Measurements from ENCODE around the gene RASSF7. TPM values are rescaled to one million over a fixed set of nuclear protein-coding genes. Genes with fewer than 3 reads are reported as not detected.

The RASSF7 gene
- total RNA-seq, 1 experiment from 2014 or later = 36.2 TPM

- peak overlapping the region; percentile 79 for H3K4me2 ChIP-seq
- CTCF ChIA-PET = interaction anchor here (0.5 kb wide), 1 partner anchor 1272 kb away, joined by 9 read pairs; no protein-coding TSS in a partner anchor
- peaks cover 10% of the 10 kb centered on the region; the same call in 1 of the 2 replicates for H3K79me2 ChIP-seq (ENCODE audit: low read depth)
- no TSS peak for BruUV-seq (replicated peaks)
- no peaks in the 10 kb centered on the region; the same call in 1 of the 2 replicates for H4K20me1 ChIP-seq (ENCODE audit: insufficient read depth)
- peaks cover 11% of the 10 kb centered on the region; the same call in 1 of the 2 replicates for H3F3A ChIP-seq (ENCODE audit: insufficient read depth, low read depth)
- H3K9me3 ChIP-seq (ENCODE audit: insufficient read depth, low read depth) = no peaks in the 10 kb centered on the region
- DNase-seq = peak in 1 of 2 experiments; percentile 51
- H3K27ac ChIP-seq = no peak overlapping the region; the same call in 1 of the 2 replicates
- TF ChIP-seq CTCF (conservative IDR thresholded peaks at IDR 0.05) (no peak), EZH2 (IDR thresholded peaks at IDR 0.05; ENCODE audit: low read depth) (no peak)
- H3K4me1 ChIP-seq (replicated peaks; ENCODE audit: insufficient read depth) = no peaks in the 10 kb centered on the region
- intact Hi-C loops (cut with micrococcal nuclease; ENCODE audit: unreplicated experiment) = loop anchor here (10.0 kb wide), 1 partner anchor 165 kb away; no protein-coding TSS in a partner anchor
- H3K9me2 ChIP-seq (ENCODE audit: insufficient read depth) = no peaks in the 10 kb centered on the region
- POLR2A ChIA-PET (ENCODE audit: unreplicated experiment) = interaction anchor here (0.6 to 0.7 kb wide), 3 partner anchors 15 to 274 kb away, joined by 3 to 7 read pairs (median 7); no protein-coding TSS in a partner anchor
- H3K27me3 ChIP-seq (ENCODE audit: insufficient read depth, low read depth) = no peaks in the 10 kb centered on the region
- H2AFZ ChIP-seq = peak overlapping the region; percentile 64; the same call in 1 of the 2 replicates
- peak overlapping the region; percentile 59 for H3K4me3 ChIP-seq
- H3K36me3 ChIP-seq (ENCODE audit: low read depth) = no peaks in the 10 kb centered on the region
Observed at GRCh38 chr11:559712-560304, 962 bp upstream of the RASSF7 start.

- Histone ChIP-seq H3K4me3 (peak overlapping the region; percentile 68), H3K79me2 (ENCODE audit: low read depth) (peaks cover 10% of the 10 kb centered on the region; the same call in 1 of the 2 replicates), H3F3A (ENCODE audit: insufficient read depth, low read depth) (peaks cover 11% of the 10 kb centered on the region; the same call in 1 of the 2 replicates), H4K20me1 (ENCODE audit: insufficient read depth) (no peaks in the 10 kb centered on the region; the same call in 1 of the 2 replicates), H3K36me3 (ENCODE audit: low read depth) (no peaks in the 10 kb centered on the region), H3K27me3 (ENCODE audit: insufficient read depth, low read depth) (no peaks in the 10 kb centered on the region), H3K27ac (no peak overlapping the region), H2AFZ (peak overlapping the region; percentile 55; the same call in 1 of the 2 replicates), H3K4me1 (replicated peaks; ENCODE audit: insufficient read depth) (no peaks in the 10 kb centered on the region), H3K9me2 (ENCODE audit: insufficient read depth) (no peaks in the 10 kb centered on the region), H3K4me2 (peak overlapping the region; percentile 87), H3K9me3 (ENCODE audit: insufficient read depth, low read depth) (no peaks in the 10 kb centered on the region)
- ChIA-PET POLR2A (ENCODE audit: unreplicated experiment) (interaction anchor here (0.6 to 0.8 kb wide), 3 partner anchors 15 to 274 kb away, joined by 4 to 5 read pairs (median 4); partner anchors contain the start of gene PHRF1), CTCF (no interaction called here)
- TF ChIP-seq CTCF (conservative IDR thresholded peaks at IDR 0.05) (no peak), EZH2 (IDR thresholded peaks at IDR 0.05; ENCODE audit: low read depth) (no peak)
- DNase-seq = peak in 1 of 2 experiments; percentile 71
- no TSS peak for BruUV-seq (replicated peaks)
- intact Hi-C loops (cut with micrococcal nuclease; ENCODE audit: unreplicated experiment) = loop anchor here (10.0 kb wide), 1 partner anchor 163 kb away; no protein-coding TSS in a partner anchor
Observed at GRCh38 chr11:561148-562003, 606 bp downstream of the RASSF7 start.

- peak overlapping the region; percentile 68; the same call in 1 of the 2 replicates for H3K4me3 ChIP-seq
- POLR2A ChIA-PET (ENCODE audit: unreplicated experiment) = interaction anchor here (0.6 to 0.8 kb wide), 2 partner anchors 14 to 272 kb away, joined by 4 read pairs; partner anchors contain the start of gene PHRF1
- no peaks in the 10 kb centered on the region for H3K36me3 ChIP-seq (ENCODE audit: low read depth)
- H3K9me2 ChIP-seq (ENCODE audit: insufficient read depth) = no peaks in the 10 kb centered on the region
- H3K9me3 ChIP-seq (ENCODE audit: insufficient read depth, low read depth) = no peaks in the 10 kb centered on the region
- intact Hi-C loops (cut with micrococcal nuclease; ENCODE audit: unreplicated experiment) = loop anchor here (10.0 kb wide), 1 partner anchor 163 kb away; no protein-coding TSS in a partner anchor
- no peak overlapping the region for H3K27ac ChIP-seq
- no peaks in the 10 kb centered on the region for H3K4me1 ChIP-seq (replicated peaks; ENCODE audit: insufficient read depth)
- TF ChIP-seq EZH2 (IDR thresholded peaks at IDR 0.05; ENCODE audit: low read depth) (no peak), CTCF (conservative IDR thresholded peaks at IDR 0.05) (no peak)
- peak overlapping the region; percentile 87 for H3K4me2 ChIP-seq
- CTCF ChIA-PET = no interaction called here
- peaks cover 9% of the 10 kb centered on the region; the same call in 1 of the 2 replicates for H3F3A ChIP-seq (ENCODE audit: insufficient read depth, low read depth)
- H4K20me1 ChIP-seq (ENCODE audit: insufficient read depth) = no peaks in the 10 kb centered on the region; the same call in 1 of the 2 replicates
- H2AFZ ChIP-seq = no peak overlapping the region
- TSS peak; percentile 39 for BruUV-seq (replicated peaks)
- H3K27me3 ChIP-seq (ENCODE audit: insufficient read depth, low read depth) = no peaks in the 10 kb centered on the region
- DNase-seq = no peak
- peaks cover 10% of the 10 kb centered on the region; the same call in 1 of the 2 replicates for H3K79me2 ChIP-seq (ENCODE audit: low read depth)
Observed at GRCh38 chr11:562046-562645, 1.4 kb downstream of the RASSF7 start.
